HG03280 (cell line): Measurements from ENCODE around the gene CCL26.
"Not testable (repeated sequence)": the region's sequence is repeated elsewhere in the genome, so short reads cannot be mapped to it uniquely, and the experiment has no call there.

Experiments
- ATAC-seq: cut with Tn5 transposase; IDR thresholded peaks from one replicate; pipeline ENCODE4 v1.9.1; 2021; ENCODE audit warnings: mild to moderate bottlenecking, moderate library complexity; ENCODE audit not compliant: unreplicated experiment

The CCL26 gene

DNA sequence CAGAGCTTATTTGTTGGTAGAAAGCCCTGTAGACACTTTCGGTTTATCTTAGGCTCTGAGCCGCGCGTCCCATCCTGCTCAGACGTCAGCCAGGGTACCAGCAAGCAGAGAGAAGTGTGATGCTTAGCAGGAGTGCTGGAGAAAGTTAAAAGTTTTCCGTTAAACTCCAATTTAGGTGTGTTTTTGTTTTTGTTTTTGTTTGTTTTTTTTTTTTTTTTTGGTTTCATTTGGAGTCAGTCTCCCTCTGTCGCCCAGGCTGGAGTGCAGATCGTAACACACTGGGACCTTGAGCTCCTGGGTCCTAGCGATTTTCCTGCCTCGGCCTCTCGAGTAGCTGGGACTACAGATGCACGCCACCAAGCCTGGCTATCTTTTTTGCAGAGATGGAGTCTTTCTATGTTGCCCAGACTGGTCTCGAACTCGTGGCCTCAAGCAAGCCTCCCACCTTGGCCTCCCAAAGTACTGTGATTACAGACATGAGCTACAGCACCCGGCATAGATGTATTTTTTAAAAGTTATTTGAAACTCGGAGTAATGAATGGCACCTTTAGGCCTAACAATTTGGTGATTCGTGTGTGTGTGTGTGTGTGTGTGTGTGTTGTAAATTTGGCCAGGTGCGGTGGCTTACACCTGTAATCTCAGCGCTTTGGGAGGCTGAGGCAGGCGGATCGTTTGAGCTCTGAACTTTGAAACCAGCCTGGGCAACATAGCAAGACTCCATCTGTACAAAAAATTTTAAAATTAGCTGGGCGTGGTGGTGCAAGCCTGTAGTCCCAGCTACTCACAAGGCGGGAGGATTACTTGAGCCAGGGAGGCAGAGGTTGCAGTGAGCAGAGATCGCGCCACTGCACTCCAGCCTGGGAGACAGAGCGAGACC, 32.0 kb downstream of the CCL26 start:
- ATAC-seq: no peak

DNA sequence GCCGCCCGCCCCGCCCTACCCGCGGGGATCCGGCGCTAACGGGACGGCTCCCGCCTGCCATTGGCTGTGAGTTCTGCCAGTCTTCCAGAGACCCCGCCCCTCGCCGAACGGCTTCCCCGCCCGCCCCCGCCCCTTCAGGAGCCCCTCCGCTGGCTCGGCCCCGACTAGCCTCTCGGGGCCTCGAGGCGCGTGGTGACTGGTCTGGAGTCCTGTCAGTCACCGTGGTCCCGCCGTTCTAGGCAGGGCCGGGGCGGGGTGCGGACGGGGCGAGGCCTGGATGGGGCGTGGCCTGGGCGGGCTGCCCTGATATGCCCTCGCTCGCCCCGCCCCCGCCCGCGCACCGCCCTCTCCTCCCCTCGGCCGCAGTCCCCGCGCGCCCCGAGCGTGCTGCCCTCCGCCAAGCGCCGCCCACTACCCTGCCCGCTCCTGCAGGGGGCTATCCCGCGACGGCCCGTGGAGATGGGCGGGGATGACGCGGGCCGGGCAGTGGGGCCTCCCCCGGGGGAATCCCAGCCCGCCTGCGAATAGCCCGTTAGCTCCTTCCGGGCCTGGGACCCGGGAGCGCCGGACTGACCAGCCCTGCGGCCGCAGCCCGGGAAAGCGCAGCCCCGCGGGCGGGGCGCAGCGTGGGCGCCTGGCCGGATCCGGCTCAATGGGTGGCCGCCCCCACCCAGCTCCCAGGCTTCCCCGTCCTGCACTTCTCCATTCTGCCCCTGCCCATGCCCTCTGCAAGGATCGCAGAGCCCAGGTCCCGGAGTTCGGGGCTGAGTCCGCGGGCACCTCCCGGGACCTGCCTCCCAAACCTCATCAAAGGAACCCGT, 32.8 kb downstream of the CCL26 start:
- ATAC-seq: peak; percentile 94

DNA sequence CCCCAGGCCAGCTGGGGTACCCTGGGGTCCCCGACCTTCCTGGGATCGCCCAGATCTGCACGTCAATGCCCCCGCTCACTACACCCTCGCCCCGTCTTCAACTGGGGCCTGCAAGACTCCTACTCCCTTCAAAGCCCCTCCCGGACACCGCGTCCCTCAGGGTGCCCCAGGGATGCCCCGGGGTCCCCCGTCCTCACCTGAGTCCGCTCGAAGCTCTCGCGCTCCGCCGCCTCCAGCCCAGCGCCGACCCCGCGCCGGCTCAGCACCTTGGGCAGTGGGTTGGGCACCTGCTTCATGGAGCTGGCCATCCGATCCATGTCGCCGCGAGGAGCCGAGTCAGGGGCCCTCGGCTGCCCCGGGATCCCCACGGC, 33.4 kb downstream of the CCL26 start, which contains the start of gene HIP1:
TSS of gene HIP1 (minus strand) at position 338 of the 371 bp plus-strand sequence. CDS start at position 317, 21 bp downstream.
- no peak for ATAC-seq

DNA sequence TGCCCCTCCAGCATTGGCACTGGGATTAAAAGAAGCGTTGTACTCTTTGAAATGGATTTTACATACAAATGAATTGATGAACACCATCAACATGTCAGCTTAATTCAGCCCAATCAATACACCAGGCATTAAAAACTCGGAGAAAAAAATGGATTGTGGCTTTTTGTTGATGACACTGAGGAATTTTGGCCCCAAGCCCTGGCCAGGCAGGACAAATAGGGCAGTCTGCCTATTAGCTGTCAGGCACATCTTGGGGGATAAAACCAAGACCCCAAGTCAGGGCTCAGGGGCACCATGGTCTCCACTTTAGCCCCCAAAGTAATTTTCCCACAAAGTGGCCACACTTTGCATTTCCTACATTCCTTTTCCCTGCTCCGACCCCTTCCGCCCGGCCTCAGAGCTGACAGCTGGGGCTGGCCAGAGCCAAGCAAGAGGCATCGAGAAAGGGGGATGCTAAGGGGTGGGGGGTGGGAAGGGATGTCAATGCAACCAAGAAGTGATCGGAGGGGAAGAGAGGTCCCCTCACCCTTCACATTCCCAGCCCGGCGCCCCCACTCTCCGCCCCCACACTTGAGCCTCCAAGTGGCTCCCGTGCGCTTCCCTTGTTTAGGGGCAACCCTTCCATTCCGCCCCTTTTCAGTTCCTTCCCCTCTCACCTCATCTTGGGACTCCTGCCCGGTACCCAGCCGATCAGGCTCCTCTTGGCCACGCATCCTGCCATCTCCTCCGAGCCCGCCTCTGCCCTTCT, 34.0 kb downstream of the CCL26 start:
- no peak for ATAC-seq

DNA sequence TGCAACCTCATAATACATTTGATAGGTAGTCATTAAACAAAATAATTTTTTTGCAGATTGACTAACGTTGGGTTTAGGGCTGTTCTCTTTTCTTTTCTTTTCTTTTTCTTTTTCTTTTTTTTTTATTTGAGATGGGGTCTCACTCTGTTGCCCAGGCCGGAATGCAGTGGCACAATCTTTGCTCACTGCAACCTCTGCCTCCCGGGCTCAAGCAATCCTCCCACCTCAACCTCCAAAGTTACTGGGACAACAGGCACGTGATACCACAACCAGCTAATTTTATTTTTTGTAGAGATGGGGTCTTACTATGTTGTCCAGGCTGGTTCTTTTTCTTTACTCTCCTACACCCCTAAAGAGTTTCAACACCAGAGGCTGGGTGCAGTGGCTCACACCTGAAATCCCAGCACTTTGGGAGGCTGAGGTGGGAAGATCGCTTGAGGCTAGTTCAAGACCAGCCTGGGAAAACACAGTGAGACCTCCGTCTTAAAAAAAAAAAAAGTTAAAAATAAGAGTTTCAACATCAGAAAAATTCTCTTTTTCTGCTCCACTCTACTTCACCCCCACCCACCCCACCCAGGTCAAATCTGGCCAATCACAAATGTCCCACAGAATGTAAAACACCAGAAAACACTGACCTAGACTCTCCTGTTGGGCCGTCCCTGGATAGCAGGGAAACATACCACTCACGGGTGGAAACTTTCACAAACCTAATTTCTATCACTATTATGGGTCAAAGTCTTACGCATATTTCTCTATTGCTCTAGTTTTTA, 36.2 kb downstream of the CCL26 start:
- ATAC-seq: no peak

DNA sequence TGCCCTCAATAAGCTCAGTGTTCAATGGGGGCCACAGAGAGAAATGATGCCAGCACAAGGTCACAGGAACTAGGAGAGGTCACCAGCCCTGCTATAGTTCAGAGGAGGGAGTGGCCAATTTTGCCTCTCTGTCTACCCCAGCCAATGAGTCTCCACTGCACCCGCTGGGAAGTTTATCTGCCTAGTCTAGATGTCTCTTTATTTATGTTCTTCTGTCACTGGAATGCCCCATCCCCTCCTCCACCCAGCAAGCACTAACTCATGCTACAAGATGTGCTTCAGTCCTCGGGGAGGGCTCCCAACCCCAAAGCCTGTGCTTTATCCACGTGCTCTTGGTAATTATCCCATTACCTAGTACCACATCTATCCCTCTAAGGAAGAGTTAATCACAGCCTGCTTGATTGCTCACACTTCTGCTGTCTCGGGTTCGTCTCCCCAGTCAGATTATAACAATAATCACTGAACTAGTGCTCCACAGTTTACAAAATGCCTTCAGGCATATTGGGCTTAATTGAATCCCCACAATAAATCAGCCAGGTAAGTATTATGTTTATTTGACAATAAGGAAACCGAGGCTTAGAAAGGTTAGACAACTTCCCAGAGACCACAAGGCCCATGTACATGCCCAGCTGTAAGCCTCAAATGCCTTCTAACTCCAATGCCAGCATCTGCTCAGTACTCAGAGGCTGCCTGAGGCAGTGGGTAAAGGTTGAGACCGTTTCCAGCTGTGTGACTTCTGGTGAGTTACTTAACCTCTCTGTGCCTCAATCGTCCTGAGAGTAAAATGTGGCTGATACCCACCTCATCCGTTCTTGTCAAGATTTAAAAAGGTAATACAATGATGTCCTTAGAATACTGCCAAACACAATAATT, 37.2 kb downstream of the CCL26 start:
- ATAC-seq: no peak

DNA sequence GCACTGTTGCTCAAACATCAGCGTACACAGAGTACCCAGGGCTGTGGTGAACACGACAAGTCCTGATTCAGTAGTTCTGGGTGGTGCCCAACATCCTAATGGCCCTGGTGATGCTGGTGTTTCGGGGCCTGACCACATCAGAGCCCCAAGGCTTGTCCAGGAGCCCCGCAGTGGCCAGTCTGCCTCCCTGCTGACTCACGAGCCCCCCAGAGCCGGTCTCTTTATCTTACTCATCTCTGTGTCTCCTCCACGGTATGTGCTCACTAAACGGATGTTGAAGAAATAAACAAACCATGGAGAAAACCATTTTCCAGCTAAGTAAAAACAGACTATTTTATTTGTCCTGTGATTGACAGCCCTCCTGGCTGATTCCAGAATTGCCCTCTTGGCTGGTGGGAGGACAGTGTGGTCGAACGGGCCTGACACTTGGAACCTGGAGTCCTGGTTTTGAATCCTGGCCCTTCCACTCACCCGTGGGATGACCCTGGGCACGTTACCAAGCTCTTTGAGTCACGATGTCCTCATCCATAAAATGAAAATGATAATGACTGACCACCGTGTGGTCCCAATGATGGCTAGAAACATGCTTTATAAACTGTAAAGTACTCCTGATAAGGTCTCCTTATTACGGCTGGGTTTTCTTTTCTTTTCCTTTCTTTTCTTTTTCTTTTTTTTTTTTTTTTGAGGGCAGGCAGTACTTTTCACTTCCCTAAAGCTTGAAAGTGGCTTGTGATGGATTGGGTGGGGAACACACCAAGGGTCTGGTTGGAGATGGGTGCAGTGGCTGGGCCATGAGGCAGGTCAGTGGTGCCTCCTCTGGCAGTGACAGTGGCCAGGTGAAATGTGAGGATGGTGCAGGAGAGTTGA, 39.0 kb downstream of the CCL26 start:
- ATAC-seq: no peak

DNA sequence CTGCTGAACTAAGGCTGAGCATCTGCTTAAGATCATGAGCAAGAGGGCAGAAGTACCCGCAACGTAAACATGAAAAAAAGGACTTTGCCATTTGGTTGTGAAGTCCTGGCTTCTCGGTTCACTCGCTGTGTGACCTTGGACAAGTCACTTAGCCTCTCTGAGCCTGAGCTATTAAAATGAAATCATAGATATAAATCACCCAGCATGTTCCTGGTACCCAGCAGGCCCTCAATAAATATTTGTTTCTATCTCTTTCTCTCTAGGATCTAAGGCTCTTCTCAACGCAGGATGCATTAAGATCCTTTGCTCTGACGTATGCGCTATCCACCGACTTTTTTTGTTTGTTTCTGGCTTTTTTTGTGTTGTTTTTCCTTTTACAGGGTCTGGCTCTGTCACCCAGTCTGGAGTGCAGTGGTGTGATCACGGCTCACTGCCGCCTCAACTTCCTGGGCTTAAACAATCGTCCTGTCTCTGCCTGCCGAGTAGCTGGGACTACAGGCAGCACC, 39.9 kb downstream of the CCL26 start:
- ATAC-seq: no peak

DNA sequence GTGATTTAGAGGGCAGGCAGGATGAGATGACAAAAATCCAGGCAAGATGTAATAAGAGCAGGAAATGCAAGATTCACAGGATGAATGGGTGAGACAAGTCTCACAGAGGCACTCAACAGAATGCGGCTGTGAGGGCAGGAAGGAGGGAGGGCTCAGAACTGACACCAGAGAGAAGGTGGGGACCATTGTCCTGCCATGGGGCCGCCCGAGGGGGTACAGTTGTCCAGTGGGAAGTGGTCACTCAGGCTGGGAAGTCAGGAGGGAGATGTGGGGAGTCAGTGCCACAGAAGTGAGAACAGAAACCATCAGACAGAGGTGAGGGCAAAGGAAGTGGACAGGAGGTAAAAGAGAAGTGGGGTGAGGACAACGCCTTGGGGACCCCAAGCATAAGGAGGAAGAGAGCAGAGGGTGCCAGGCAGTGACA, 42.1 kb downstream of the CCL26 start:
- no peak for ATAC-seq

DNA sequence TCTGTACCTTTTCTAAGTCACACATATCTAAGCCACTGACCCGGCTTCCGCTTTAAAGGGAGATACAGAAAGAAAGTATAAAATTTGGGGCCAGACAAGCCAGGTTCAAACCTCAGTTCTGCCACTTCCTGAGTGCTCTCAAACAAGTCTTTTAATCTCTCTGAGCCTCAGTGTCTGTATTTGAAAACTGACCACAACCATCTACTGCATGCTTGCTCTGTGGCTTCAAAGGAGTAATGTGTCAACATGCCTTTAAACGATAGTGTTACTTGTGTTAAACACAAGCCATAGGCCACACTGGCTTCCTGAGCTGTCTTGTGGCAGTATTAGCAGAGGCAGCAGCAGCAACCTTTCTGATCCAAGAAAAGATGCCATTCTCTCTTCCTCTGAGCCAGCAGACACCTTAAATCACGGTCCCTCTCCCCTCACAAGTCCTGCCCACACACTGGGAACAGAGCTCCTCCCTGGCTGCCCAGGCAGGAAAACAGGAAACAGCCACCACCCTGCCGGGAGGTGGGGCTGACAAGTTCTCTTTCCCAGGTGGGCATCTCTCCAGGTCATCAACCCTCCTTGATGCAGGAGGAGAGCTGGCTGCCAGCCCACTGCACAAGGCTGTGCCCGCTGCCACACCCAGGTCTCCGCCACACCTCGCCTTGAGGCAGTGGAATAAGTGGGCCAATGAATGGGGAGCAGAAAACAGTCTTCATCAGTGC, 44.0 kb downstream of the CCL26 start:
- ATAC-seq: no peak

DNA sequence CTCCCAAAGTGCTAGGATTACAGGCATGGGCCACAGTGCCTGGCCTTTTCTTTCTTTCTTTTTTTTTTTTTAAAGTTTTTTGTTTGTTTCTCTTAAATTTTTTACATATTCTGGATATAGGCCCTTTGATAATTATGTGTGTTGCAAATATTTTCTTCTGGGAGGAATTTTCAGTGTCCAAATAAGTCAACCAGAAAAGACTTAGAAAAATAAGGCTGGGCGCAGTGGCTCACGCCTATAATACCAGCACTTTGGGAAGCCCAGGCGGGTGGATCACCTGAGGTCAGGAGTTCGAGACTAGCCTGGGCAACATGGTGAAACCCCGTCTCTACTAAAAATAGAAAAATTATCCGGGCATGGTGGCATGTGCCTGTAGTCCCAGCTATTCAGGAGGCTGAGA, 44.7 kb downstream of the CCL26 start:
- ATAC-seq: not testable (repeated sequence)

DNA sequence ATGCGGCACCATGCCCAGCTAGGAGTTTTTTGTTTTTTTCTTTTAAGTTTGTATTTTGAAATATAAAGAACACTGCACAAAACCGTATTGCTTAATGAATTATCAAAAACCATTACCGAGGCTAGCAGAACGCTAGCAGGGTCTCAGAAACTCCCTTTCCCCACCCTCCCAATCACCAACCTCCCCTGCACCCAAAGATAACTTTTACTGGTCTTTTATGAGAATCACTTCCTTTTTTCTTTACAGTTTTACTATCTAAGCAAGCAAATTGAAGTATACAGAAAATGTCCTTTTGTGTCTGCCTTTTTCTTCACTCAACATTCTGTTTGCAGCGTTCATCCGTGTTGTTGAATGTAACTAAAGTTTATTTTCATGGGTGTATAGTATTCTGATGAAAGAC, 46.7 kb downstream of the CCL26 start:
- no peak for ATAC-seq

DNA sequence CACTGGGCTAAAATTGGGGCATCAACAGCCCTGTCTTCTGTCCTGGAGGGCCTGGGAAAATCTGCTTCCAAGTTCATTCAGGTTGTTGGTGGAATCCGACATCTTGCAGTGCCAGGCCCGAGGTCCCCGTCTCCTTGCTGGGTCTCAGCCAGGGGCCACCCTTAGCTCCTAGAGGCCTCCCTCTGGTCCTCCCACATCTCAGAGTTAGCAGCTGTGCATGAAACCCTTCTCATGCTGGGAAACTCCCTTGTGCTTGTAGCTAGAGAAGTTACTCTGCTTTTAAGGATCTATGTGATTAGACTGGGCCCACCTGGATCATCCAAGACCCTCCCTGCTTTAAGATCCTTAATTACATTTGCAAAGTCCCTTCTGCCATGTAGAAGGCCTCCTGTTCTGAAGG, 48.6 kb downstream of the CCL26 start:
- ATAC-seq: no peak

DNA sequence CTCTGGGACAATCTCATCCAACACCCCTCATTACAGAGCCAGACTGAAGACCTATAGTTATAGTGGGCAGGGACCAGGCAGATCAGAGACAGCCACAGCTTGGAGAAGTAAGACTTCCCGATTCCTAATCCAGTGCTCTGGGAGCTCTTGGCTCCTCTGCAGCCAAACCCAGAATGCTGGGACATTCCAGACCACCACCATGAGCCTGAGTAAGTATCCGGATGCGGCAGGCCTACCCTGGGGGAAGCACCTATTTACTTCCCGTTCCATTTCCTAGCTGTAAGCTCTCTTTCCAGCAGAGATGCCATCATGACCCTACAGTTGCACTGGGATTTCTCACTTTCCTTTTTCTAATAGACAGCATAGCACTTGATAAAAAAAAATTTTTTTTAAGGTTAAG, 49.6 kb downstream of the CCL26 start:
- ATAC-seq: no peak

DNA sequence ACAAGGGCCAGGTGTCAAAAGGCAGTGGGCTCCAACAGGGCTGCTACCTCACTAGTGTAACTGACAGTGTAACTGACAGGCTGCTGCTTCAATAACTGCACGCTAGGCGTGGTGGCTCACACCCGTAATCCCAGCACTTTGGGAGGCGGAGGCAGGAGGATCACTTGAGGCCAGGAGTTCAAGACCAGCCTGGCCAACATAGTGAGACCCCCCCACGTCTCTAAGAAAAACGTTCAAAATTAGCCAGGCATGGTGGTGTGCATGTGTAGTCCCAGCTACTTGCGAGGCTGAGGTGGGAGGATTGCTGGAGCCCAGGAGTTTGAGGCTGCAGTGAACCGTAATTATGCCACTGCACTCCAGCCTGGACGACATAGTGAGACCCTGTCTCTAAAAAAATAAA, 50.1 kb downstream of the CCL26 start:
- ATAC-seq: not testable (repeated sequence)

DNA sequence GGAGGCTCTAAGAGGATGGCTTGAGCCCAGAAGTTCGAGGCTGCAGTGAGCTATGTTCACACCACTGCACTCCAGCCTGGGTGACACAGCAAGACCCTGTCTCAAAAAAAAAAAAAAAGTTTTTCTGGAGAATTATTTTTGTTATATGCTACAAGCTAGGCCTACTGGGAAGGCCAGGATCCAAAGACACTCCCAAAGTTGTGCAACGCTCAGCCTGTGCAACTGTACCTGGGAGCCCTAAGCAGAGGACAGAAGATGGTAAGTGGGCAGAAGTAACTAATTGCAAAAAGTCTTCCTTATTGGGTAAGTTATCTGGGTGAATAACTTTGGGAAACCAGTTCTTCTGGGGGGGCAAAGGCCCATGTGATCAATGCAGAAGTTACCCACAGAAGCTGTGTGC, 50.6 kb downstream of the CCL26 start:
- no peak for ATAC-seq

DNA sequence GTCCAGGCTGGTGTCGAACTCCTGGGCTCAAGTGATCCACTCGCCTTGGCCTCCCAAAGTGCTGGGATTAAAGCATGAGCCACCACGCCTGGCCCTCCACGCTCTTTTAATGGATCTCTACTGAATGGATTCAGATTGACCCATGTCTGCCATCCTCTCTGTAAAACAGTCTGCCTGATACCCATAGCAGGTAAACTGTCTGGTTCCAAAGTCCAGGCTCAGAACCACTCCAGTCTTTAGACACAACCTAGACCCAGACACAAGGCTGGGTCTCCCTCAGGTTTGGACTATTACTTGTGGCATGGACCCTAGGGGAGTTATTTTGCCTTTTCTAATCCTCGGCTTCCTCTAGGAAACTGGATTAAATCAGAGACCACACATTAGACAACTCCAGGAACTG, 52.4 kb downstream of the CCL26 start:
- no peak for ATAC-seq
